Memory B cell (primary cell): ENCODE measurements around the gene RNF38.
"Not testable (repeated sequence)": the region's sequence is repeated elsewhere in the genome, so short reads cannot be mapped to it uniquely, and the experiment has no call there.

ENCODE experiments used
- ATAC-seq: fragments of 150-1000 bp; cut with Tn5 transposase; 2 replicates; pipeline ENCODE4 v1.10.0; 2021; ENCODE audit warnings: low read depth, mild to moderate bottlenecking, moderate library complexity
- DNase-seq, 2 donors: peaks; one replicate each; pipeline ENCODE4 v3.0.0; 2022; ENCODE audit warnings: low spot score in 2 of 2
- H3K27ac Mint-ChIP-seq: one replicate; pipeline ENCODE4 v1.8.0; 2022; ENCODE audit warnings: mild to moderate bottlenecking, moderate library complexity, mixed read lengths
- H3K27me3 Mint-ChIP-seq: one replicate; pipeline ENCODE4 v1.8.0; 2022; ENCODE audit warnings: mixed read lengths
- H3K36me3 Mint-ChIP-seq: one replicate; pipeline ENCODE4 v1.8.0; 2022; ENCODE audit warnings: mild to moderate bottlenecking, mixed read lengths
- H3K4me1 Mint-ChIP-seq: one replicate; pipeline ENCODE4 v1.8.0; 2022; ENCODE audit warnings: mixed read lengths
- H3K4me3 Mint-ChIP-seq: one replicate; pipeline ENCODE4 v1.8.0; 2022; ENCODE audit warnings: mild to moderate bottlenecking, moderate library complexity, mixed read lengths
- H3K9me3 Mint-ChIP-seq: one replicate; pipeline ENCODE4 v1.8.0; 2022; ENCODE audit warnings: mixed read lengths

RNF38 gene

DNA sequence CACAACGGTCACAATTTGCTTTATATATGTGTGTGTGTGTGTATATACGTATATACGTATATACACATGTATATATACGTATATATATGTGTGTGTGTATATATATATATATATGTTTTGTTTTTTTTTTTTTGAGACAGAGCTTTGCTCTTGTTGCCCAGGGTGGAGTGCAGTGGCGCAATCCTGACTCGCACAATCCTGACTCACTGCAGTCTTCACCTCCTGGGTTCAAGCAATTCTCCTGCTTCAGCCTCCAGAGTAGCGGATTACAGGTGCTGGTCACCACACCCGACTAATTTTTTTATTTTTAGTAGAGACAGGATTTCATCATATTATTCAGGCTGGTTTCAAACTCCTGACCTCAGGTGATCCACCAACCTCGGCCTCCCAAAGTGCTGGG lies 3.1 kb downstream of the RNF38 start:
- DNase-seq = no peak
- peaks cover 36% of the 10 kb centered on the region for H3K4me1 Mint-ChIP-seq
- ATAC-seq = no peak
- H3K27ac Mint-ChIP-seq = no peak overlapping the region
- H3K9me3 Mint-ChIP-seq = no peaks in the 10 kb centered on the region
- peaks cover 16% of the 10 kb centered on the region for H3K36me3 Mint-ChIP-seq
- no peaks in the 10 kb centered on the region for H3K27me3 Mint-ChIP-seq
- H3K4me3 Mint-ChIP-seq = no peak overlapping the region

DNA sequence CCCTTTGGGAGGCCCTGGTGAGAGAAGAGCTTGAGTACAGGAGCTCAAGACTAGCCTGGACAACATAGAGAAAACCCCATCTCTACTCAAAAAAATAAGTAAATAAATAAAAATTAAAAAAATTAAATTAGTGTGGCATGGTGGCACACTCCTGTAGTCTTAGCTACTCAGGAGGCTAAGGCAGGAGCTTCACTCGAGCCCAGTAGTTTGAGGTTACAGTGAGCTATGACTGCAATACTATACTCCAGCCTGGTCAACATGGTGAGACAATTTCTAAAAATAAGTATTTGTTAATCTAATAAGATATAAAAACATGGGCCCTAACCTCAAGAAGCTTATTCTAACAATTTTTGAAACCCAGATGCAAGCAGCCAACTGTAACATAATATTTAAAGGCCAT lies 7.6 kb downstream of the RNF38 start:
- Mint-ChIP-seq H3K36me3 (peaks cover 21% of the 10 kb centered on the region), H3K4me3 (no peak overlapping the region), H3K4me1 (peaks cover 34% of the 10 kb centered on the region), H3K9me3 (no peaks in the 10 kb centered on the region), H3K27me3 (no peaks in the 10 kb centered on the region), H3K27ac (no peak overlapping the region)
- ATAC-seq (no peak), DNase-seq (no peak)

- no peak for DNase-seq
- Mint-ChIP-seq H3K27ac (peak overlapping the region; percentile 17), H3K9me3 (no peaks in the 10 kb centered on the region), H3K27me3 (no peaks in the 10 kb centered on the region), H3K4me1 (peaks cover 28% of the 10 kb centered on the region), H3K36me3 (peaks cover 20% of the 10 kb centered on the region), H3K4me3 (no peak overlapping the region)
- no peak for ATAC-seq
Measured at GRCh38 chr9:36389590-36389989, 10.5 kb downstream of the RNF38 start.

DNA sequence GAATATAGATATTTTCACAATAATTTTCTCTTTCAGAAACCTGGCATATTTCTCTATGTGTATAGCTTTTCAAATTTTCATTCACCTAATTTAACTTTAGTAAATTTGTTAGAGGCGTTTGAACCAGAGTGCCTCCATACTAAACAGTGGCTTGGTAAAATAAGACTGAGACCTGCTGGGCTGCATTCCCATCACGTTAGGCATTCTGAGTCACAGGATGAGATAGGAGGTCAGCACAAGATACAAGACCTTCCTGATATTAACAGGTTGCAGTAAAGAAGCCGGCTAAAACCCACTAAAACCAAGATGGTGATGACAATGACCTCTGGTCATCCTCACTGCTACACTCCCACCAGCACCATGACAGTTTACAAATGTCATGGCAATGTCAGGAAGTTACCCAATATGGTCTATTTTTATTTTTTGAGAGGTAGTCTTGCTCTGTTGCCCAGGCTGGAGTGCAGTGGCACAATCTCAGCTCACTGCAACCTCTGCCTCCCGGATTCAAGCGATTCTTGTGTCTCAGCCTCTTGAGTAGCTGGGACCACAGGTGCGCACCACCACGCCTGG lies 13.6 kb downstream of the RNF38 start:
- not testable (repeated sequence) for H3K27me3 Mint-ChIP-seq, H3K27ac Mint-ChIP-seq, H3K9me3 Mint-ChIP-seq, ATAC-seq, H3K4me3 Mint-ChIP-seq, DNase-seq
- peaks cover 35% of the 10 kb centered on the region for H3K4me1 Mint-ChIP-seq
- peaks cover 19% of the 10 kb centered on the region for H3K36me3 Mint-ChIP-seq

GRCh38 chr9:36382484-36382883 lies 17.6 kb downstream of the RNF38 start:
- ATAC-seq (no peak), DNase-seq (no peak)
- Mint-ChIP-seq H3K4me1 (peaks cover 31% of the 10 kb centered on the region), H3K4me3 (no peak overlapping the region), H3K27ac (peak overlapping the region; percentile 80), H3K27me3 (no peaks in the 10 kb centered on the region), H3K9me3 (no peaks in the 10 kb centered on the region), H3K36me3 (peaks cover 11% of the 10 kb centered on the region)

DNA sequence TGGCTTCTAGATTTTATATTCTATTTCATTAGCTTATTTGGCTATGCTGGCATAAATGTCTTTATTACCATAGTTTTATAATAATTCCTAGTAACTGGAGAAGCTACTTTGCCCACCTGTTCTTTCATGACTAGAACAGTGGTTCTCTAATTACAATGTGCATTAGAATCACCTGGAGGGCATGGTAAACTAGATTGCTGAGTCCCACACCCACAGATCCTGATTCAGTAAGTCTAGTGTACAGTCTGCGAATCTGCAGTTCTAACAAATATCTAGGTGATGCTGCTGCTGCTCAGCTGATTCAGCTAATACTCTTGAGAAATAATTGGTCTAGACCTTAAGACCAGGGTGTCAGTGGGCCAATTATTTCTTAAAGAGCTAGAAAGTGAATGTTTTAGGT lies 35.5 kb downstream of the RNF38 start:
- DNase-seq = no peak
- H3K4me3 Mint-ChIP-seq = no peak overlapping the region
- ATAC-seq = no peak
- H3K9me3 Mint-ChIP-seq = no peaks in the 10 kb centered on the region
- peaks cover 23% of the 10 kb centered on the region for H3K36me3 Mint-ChIP-seq
- no peaks in the 10 kb centered on the region for H3K4me1 Mint-ChIP-seq
- H3K27me3 Mint-ChIP-seq = no peaks in the 10 kb centered on the region
- no peak overlapping the region for H3K27ac Mint-ChIP-seq

GRCh38 chr9:36363448-36363847 lies 36.6 kb downstream of the RNF38 start:
- no peaks in the 10 kb centered on the region for H3K9me3 Mint-ChIP-seq
- no peak overlapping the region for H3K27ac Mint-ChIP-seq
- DNase-seq (no peak), ATAC-seq (no peak)
- H3K36me3 Mint-ChIP-seq = peaks cover 15% of the 10 kb centered on the region
- no peaks in the 10 kb centered on the region for H3K4me1 Mint-ChIP-seq
- no peak overlapping the region for H3K4me3 Mint-ChIP-seq
- no peaks in the 10 kb centered on the region for H3K27me3 Mint-ChIP-seq

- peaks cover 16% of the 10 kb centered on the region for H3K36me3 Mint-ChIP-seq
- no peaks in the 10 kb centered on the region for H3K4me1 Mint-ChIP-seq
- no peak overlapping the region for H3K4me3 Mint-ChIP-seq
- ATAC-seq (no peak), DNase-seq (no peak)
- H3K27me3 Mint-ChIP-seq = no peaks in the 10 kb centered on the region
- peak overlapping the region; percentile 8 for H3K27ac Mint-ChIP-seq
- H3K9me3 Mint-ChIP-seq = no peaks in the 10 kb centered on the region
Measured at GRCh38 chr9:36358486-36358885, 41.6 kb downstream of the RNF38 start.

GRCh38 chr9:36357639-36358038 lies 42.4 kb downstream of the RNF38 start:
- Mint-ChIP-seq H3K36me3 (peaks cover 12% of the 10 kb centered on the region), H3K4me3 (no peak overlapping the region), H3K27ac (peak overlapping the region; percentile 8), H3K27me3 (no peaks in the 10 kb centered on the region), H3K4me1 (no peaks in the 10 kb centered on the region), H3K9me3 (no peaks in the 10 kb centered on the region)
- no peak for DNase-seq
- no peak for ATAC-seq

DNA sequence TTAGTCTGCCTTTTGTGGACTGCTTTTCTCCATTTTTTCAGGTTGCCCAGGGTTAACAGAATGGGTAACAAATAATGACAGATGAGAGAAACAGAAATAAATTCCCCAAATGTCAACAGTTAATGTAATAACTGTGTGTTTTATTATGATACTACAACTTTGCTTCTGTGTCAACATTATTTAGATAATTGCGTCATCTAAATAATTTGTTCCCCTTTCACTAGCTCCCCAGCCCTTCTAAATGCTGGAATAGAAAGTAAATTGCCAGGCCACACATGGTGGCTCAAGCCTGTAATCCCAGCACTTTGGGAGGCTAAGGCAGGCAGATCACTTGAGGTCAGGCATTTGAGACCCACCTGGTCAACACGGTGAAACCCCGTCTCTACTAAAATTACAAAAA lies 53.5 kb downstream of the RNF38 start:
- no peaks in the 10 kb centered on the region for H3K9me3 Mint-ChIP-seq
- DNase-seq = no peak
- H3K4me3 Mint-ChIP-seq = no peak overlapping the region
- no peaks in the 10 kb centered on the region for H3K27me3 Mint-ChIP-seq
- H3K36me3 Mint-ChIP-seq = peaks cover 43% of the 10 kb centered on the region
- no peak overlapping the region for H3K27ac Mint-ChIP-seq
- no peaks in the 10 kb centered on the region for H3K4me1 Mint-ChIP-seq
- ATAC-seq = no peak

- DNase-seq = no peak
- no peak overlapping the region for H3K27ac Mint-ChIP-seq
Measured at GRCh38 chr9:36345103-36345846, 54.8 kb downstream of the RNF38 start.

GRCh38 chr9:36341936-36342577 lies 58.0 kb downstream of the RNF38 start:
- H3K4me3 Mint-ChIP-seq = no peak overlapping the region
- no peak overlapping the region for H3K27ac Mint-ChIP-seq
- no peaks in the 10 kb centered on the region for H3K27me3 Mint-ChIP-seq
- H3K9me3 Mint-ChIP-seq = no peaks in the 10 kb centered on the region
- ATAC-seq = no peak
- DNase-seq = no peak
- peaks cover 5% of the 10 kb centered on the region for H3K4me1 Mint-ChIP-seq
- H3K36me3 Mint-ChIP-seq = peaks cover 40% of the 10 kb centered on the region

More at GRCh38 chr9:36345103-36345846, 54.8 kb downstream of the RNF38 start:
- no peak overlapping the region for H3K4me3 Mint-ChIP-seq
- ATAC-seq = no peak
- H3K9me3 Mint-ChIP-seq = no peaks in the 10 kb centered on the region
- no peaks in the 10 kb centered on the region for H3K27me3 Mint-ChIP-seq
- no peaks in the 10 kb centered on the region for H3K4me1 Mint-ChIP-seq
- H3K36me3 Mint-ChIP-seq = peaks cover 40% of the 10 kb centered on the region

DNA sequence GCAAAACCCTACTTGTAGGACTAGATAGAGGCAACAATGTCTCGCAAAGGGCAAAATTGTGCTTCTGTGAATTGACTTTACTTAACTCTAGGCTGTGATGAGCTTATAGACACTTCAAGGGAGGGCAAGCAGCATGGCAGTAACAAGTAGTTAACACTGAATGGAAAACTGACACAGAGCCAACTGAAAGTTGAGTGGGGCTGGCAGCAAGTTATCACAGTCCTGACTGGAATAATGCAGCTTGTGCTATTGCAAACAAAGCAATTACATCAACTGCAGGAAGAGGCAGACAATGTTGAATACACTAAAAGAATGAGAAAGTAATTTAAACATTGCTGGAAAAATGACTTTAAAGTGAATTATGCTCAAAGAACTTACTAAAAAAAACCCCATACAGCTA lies 62.2 kb downstream of the RNF38 start:
- H3K27me3 Mint-ChIP-seq = no peaks in the 10 kb centered on the region
- H3K4me1 Mint-ChIP-seq = peaks cover 5% of the 10 kb centered on the region
- H3K36me3 Mint-ChIP-seq = peaks cover 40% of the 10 kb centered on the region
- no peak for ATAC-seq
- no peak overlapping the region for H3K4me3 Mint-ChIP-seq
- peak overlapping the region; percentile 53 for H3K27ac Mint-ChIP-seq
- no peak for DNase-seq
- no peaks in the 10 kb centered on the region for H3K9me3 Mint-ChIP-seq

DNA sequence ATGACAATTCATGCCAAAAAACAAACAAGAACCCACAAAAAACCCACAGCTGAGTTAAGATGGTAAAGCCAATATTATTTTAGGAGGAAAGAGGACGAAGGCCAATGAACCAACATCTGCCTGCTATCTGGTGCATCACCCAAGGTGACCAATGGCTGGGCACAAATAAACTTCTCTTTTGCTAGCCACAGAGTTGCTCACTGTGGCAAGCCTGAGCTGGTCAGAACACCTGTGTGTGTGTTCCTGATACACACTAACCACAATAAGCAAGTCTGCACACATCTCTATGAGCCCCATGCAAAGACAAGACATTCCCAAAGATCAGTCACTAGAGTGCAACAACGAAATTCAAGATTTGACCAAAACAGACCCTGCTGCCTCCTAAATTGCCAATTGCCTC lies 63.1 kb downstream of the RNF38 start:
- peaks cover 5% of the 10 kb centered on the region for H3K4me1 Mint-ChIP-seq
- H3K27ac Mint-ChIP-seq = peak overlapping the region; percentile 75
- H3K27me3 Mint-ChIP-seq = no peaks in the 10 kb centered on the region
- H3K36me3 Mint-ChIP-seq = peaks cover 37% of the 10 kb centered on the region
- ATAC-seq = no peak
- no peak for DNase-seq
- H3K9me3 Mint-ChIP-seq = no peaks in the 10 kb centered on the region
- H3K4me3 Mint-ChIP-seq = no peak overlapping the region
